HG03103 (cell line): ENCODE results near the gene FOXF2.

Experiments used
- ATAC-seq: cut with Tn5 transposase; IDR thresholded peaks from one replicate; pipeline ENCODE4 v1.9.1; 2021; ENCODE audit warnings: low read depth; ENCODE audit not compliant: unreplicated experiment

The FOXF2 gene

DNA sequence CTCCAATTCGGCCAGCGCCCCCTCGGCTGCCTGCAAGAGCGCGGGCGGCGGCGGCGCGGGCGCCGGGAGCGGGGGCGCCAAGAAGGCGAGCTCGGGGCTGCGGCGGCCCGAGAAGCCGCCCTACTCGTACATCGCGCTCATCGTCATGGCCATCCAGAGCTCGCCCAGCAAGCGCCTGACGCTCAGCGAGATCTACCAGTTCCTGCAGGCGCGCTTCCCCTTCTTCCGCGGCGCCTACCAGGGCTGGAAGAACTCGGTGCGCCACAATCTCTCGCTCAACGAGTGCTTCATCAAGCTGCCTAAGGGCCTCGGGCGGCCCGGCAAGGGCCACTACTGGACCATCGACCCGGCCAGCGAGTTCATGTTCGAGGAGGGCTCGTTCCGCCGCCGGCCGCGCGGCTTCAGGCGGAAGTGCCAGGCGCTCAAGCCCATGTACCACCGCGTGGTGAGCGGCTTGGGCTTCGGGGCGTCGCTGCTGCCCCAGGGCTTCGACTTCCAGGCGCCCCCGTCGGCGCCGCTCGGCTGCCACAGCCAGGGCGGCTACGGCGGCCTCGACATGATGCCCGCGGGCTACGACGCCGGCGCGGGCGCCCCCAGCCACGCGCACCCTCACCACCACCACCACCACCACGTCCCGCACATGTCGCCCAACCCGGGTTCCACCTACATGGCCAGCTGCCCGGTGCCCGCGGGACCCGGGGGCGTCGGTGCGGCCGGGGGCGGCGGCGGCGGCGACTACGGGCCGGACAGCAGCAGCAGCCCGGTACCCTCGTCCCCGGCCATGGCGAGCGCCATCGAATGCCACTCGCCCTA, 963 bp downstream of the FOXF2 start:
- ATAC-seq = no peak

DNA sequence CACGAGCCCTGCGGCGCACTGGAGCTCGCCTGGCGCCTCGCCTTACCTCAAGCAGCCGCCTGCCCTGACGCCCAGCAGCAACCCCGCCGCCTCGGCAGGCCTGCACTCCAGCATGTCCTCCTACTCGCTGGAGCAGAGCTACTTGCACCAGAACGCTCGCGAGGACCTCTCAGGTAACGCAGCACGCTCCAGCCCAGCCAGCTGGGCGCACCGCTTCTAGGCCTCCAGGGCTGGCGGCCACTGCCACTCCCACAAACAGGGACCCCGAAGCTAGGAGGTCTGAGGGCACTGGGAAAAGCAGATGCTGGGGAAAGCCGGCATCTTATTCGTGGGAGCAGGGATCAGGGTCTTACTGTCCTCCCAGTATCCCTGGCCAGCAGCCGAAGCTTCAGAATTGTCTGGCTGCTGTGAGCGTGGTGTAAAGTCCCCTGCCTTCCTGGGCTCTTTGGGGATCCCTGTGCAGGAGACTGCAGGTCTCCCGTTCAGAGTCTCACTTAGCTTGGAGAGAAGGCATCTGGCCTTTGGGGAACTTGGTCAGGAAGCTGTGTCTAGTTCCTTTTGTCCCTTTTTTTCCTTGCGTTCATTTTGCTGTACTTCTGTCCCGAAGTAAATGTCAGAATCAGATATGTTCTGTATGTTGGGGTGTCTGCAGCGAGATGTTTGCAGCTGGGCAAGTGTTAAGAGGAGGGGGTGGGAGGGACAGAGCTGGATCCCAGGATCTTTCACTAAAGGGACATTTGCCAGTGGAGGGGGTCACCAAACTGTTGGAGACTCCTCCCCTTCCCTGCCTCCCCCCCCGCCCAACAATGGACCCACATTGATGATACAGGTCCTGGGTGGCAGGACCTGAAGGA, 1.8 kb downstream of the FOXF2 start:
- ATAC-seq = no peak

DNA sequence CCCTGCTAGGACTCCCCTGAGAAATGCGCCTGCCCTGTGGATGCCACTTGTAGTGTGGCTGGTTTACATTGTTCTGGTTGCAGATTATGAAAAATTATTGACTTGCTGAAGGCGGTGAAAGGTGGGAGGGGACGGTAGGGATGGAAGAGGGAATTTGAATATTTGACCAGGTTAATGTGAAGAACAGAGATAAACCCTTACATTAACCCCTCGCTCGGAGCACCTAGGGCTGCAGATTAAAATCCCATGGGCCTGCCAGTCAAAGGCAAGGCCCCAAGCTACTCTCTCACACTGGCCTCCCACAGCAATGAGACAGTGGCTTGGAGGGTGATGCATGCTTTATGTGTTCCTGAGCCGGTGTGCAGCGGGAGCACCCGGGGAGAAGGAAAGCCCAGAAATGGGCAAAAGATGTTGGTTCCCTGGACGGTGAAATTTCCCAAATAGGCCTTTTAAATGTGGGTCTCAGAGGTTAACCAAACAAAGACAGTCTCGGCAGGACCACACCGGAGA, 2.5 kb downstream of the FOXF2 start:
- ATAC-seq = no peak

DNA sequence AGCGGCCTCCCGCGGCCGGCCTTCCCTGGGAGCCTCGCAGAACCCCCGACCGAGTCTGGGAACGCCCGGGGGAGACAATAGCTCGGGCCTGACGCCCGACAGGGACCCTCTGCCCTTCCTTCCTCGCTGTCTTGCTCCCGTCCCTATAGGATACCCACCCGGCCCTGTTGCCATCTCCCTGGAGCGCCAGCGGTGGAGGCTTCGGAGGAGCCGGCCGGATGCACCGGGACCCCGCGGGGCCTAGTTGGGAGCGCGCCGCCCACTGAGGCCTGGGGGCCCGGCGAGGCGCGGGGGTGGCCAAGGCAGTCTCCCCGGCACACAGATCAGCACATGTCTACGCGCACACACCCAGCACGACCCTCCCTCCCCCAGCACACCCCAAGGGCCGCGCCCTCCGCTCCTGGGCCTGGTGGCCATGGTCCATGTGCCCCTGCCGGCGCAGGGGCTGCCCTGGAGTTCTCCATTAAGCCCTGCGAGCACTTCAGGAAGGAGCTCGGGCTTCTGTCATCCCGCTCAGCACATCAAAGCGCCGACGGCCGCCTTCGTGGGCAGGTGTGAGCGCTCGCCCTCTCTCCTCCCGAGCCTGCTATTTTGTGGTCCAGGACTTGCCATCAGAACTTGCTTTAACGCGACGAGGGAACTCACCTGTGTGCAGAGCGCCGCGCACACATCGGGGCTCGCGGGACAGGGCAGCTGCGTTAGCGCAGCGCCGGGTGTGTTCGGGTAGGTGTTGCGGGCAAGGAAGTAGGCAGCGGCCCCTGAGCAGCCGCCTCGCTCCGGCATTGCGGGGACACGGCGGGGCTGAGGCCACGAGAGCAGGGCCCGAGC, 3.7 kb downstream of the FOXF2 start:
- ATAC-seq = no peak

DNA sequence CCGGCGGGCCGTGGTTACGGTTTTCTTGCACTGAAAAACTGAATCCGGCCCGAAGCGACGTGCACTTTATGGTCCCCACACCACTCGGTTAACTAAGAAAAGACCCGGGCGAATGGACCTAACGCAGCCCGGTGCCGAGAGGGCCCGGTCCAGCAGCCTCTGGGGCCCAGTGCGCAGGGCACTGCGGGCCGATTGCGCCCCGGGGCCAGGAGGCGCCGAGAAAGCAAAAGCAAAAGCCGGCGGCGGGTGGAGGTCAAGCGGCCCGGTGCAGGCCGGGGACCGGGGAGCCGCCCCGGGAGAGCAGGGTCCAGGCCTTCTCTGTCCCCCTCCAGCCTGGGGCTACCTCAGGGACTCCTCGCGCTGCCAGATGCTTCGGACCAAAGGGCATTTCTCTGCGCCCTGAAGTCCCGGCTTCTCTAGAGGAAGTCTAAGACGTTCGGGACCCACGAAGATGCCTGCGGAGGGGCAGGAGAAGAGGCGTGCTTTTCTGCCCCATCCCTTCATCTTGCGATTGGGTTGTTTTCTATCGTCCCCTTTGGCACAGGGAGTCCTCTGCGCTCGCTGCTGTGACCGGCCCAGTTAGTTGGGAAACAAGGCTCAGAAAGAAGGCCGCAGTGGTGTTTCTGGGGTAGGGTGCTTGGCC, 4.4 kb downstream of the FOXF2 start:
- no peak for ATAC-seq

DNA sequence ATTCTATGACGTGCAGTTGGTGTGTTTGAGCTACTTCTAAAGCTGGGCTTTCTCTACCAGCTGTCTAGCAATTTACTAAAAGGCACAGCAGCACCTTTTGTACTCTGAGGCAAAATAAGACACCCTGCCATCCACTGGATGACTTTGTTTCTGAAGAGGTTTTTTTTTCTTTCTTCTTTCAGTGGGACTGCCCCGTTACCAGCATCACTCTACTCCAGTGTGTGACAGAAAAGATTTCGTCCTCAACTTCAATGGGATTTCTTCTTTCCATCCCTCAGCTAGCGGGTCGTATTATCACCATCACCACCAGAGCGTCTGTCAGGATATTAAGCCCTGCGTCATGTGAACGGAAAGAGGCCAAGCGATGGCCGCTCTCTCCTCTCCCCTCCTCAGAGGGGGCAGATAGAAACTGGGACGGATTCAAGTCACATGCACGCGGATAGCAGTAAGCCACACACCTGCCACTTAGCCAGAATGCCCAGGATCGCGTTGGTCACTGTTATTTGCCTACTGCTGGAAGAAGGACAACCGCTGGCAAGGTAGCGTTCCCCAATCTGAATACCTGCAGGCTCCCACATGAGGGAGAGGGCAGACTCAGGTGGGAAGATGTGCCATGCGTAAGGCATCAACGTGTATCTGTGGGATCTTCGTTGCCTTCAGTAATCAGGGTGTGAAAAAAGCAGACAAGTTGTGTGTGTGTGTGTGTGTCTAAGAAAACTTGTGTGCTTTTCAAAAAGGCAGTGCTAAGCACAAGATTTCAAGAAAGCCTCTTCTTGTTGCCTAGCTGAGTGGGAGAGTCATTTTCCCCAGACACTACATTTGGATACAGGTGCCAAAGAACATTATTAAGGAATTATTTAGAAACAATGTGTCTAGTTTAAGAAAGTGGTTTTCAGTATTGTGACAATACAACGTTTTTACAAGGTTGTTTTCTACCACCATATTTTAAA, 5.4 kb downstream of the FOXF2 start:
- ATAC-seq = no peak

DNA sequence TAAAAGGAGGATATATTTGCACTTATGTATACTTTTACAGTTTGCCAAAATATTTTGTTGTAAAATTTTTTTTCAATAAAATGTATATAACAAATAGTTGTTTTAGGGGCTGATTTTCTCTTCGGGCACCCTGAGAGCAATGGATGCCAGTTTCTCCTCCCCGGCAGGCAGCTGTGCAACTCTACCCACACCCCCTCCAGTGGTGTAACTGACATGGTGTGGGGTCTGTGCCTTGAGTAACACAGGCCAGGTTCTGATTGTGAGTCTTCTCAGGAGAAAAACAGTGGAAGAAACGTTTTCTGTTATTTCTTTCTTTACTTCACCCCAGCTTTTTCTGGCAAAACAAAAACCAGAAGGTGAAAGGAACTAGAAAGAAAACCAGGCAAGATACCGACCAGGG, 6.1 kb downstream of the FOXF2 start:
- no peak for ATAC-seq

DNA sequence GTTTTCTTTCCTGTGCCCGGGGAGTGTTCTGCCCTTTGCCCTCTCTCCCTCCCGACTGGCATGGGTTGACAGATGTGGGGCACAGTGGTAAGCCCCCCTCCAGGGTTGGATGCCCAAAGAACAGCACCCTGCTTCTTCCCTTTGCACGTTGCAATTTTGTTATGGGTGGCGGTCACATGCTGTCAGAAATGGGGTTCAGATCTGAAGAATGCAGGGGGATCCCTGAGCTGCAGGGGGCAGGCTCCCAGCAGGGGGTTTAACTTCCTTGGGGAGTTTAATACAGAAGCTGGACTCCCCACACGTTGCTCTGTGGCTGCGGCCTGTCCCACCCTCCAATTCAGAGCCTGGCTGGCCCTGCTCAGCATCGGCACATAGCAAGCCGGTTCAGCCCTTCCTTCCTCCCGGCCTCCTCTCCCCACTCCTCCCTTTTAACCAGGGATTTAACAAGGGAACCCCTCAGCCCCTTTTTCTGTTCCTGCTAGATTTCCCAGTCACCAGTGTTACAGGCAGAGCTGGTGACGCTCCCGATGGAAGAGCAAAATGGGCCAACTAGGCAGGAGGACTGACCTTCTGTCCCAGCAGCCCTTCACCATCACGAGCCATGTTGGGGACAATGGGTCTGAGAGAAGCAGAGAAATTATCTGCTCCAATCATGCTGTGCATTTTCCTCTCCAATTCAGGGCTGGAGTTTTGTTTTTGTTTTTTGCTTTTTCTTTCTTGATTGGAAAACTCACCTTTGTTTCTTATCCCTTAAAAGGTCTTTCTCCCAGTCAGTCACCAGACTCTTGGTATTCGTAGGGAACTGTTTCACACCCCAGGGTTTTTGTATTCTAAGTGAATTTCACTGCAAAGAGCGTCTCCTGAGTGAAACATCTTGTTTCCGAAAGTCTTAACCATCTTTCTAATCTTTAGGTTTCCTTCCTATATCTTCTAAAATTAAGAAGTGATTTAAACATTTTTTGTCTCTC, 6.8 kb downstream of the FOXF2 start:
- no peak for ATAC-seq

DNA sequence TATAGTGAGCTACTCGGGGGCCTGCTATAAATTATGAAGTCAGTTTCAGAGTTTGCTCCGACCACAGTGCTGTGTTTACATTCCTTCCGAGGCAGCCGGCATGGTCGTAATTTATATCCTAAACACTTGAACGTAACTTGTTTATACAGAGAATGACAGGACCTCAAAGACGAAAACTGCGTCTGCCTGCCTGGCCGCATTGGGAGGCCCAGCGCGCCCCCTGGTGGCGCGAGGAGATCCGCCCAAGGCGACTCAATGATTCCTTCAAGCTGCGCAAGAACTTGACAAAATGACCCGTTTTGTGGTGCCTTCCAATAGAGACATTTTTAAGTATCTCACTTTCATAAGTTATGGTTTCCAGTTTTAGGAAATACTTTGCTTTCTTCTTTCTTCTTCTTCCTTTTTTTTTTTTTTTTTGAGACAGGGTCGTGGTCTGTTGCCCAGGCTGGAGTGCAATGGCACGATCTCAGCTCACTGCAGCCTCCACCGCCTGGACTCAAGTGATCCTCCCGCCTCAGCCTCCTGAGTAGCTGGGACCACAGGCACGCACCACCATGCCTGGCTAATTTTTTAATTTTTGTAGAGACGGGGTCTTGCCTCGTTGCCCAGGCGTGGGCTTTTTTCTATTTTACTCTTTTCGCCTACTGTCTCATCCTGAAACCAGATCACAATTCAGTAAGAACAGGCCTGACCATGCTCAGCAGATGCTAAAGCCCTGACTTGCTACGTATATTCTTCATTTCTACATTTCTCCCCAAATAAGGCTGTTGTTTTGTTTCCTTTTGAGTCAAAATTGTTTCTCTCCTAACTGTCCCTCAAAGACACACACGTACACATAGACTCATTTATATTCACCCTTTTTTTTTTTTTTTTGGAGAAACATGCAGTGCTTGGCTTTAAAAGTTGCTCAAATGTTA, 7.8 kb downstream of the FOXF2 start:
- ATAC-seq = peak; percentile 64

DNA sequence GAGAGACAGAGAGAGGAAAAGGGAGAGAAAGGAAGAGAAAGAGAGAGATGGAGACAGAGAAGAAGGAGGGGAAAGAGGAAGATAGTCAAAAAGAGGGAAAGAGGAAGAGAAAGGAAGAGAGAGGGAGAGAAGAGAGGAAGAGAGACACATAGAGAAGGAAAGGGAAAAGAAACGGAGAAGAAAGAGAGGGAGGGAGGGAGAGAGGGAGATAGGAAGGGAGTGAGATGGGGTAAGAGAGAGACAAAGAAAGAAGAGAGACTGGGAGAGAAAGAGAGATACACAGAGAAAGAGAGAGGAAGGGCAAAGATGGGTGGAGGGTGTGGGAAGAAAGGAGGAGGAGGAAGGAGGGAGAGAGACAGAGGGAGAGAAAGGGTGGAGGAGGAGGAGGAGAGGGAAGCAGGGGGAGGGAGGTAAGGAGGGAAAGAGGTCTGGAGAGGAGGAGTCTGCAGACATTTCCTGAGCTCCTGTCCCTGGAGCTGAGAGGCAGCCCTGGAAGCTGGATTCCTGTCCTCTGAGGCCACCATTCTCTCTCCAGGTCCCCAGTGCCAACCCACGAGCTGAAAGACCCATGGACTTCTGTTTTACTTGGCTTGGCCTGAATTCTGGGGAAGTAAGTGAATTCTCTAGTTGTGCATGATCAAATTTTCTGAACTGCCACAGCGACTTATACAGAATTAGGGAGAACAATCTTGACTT, 9.9 kb downstream of the FOXF2 start:
- ATAC-seq = no peak

DNA sequence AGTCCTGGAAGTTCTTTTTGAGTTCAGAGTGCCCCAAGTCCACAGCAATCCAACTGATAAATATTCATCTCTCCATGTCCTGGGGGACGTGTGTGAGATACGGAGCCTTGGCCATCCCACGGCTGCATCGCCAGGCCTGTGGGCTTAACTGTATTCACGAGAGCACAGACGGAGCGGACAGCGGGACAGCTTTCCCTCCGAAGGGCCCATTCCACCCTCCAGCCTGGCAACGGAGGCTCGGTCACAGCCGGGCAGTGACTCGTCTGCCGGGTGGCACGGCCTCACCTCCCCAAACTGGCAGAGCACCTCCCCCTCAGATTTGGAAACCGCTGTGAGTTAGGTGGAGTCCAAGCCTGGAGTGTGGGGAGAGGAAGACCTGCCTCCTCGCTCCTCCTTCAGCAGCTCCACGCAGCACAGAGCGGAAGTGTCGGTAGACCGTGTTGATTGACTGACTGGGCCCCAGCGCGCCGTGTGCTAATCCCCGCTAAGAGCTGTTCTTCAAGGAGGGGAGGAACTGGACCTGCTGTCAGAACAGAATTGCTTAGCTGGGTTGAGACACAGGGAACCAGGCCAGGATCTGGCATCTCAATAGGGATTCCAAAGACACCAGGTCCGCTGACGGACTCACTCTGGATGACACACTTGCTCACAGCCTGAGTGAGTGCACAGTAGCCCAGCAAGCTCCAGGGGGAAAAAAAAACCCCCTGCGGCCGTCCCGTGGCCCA, 10.9 kb downstream of the FOXF2 start:
- no peak for ATAC-seq

DNA sequence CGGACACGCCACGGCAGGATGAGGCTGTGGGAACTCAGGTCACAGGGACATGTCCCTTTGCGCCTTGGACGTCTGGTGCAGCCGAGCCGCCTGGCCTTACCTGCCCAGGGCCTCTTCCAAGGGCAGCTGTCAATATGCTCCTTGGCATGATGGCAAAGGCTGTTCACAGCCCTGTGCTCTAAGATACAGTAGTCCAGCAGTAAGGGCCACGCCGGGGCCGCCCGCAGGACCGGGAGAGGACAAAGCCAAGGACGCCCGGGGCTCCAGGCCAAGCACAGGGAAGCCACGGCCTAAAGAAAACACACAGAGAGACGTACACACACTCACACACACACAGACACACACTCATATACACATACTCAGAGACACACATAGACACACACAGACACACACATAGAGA, 13.0 kb downstream of the FOXF2 start:
- no peak for ATAC-seq

DNA sequence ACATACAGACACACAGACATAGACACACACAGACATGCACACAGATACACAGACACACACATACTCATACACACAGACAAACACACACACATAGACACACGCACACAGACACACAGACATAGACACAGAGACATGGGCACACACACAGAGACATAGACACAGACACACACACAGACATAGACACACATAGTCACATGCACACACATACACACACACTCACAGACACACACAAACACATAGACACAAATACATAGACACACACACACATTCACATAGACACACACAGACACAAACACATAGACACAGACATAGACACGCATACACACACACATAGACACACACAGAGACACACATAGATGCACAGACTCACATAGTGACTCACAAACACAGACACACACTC, 13.5 kb downstream of the FOXF2 start:
- no peak for ATAC-seq

DNA sequence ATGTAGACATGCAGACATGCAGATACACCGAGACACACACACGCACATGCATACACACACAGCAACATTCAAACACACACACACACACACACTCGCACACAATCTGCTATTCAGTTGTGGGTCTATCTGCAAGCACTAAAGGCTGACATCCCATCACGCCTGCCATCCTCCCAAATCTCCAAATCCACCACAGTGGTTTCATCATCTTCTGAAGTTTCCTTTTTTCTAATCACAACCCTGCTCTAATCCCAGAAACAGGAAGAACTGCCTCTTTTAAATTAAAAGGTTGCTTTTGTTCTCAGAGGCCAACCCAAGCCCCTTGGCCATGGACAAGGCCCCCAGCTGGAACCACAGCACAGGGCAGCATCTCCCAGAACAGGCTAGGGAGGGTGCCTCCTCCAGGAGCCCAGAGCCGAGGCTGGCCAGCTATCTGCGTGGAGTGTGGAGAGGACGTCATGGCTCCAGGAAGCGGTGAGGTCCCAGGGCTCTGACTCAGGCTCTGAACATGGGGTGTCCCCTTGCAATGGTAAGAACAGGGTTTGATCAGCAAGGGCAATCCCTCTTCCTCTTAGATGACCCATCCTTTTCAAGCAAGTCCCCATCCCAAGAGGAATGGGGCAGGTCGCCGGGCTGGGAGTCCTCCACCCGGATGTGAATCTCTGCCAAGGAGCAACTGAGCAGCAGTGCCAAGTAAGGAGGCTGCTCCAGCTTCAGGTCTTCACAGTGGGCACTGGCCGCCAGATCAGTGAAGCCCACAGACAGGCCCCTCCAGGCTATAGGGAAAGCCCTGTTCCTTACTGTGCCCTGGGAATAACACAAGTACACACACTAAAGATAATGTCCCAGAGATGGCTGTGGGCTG, 14.7 kb downstream of the FOXF2 start:
- ATAC-seq = no peak

DNA sequence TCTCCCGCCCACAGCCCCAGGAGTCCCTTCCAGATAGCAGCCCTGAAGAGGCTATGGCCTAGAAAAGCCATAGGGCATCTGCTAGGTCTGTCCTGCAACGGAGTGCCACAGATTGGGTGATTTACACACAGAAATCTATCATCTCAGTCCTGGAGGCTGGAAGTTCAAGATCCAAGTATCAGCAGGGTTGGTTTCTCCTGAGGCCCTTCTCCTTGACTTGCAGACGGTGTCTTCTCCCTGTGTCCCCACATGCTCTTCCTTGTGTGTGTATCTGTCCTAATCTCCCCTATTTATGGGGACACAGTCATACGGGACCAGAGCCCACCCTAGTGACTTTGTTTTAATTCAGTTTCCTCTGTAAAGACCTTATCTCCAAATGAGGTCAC, 15.3 kb downstream of the FOXF2 start:
- ATAC-seq = no peak
